Measurements from ENCODE around the gene MAMLD1.

GRCh38 chrX:150527108-150527507, 164.0 kb downstream of the MAMLD1 start:
- TF ChIP-seq CTCF (IDR thresholded peaks at IDR 0.05) (no peak), POLR2A (IDR thresholded peaks at IDR 0.05) (no peak)
